ENCODE measurements around the gene GDA. TPM values are rescaled to one million over a fixed set of nuclear protein-coding genes. Genes with fewer than 3 reads are reported as not detected.

GDA gene
- total RNA-seq, 1 experiment from 2014 or later, result 5.0 TPM

- TF ChIP-seq CTCF (IDR thresholded peaks at IDR 0.05) (no peak), POLR2AphosphoS5 (IDR thresholded peaks at IDR 0.05; ENCODE audit: low read depth, low read length) (no peak), SIN3A (IDR thresholded peaks at IDR 0.05; ENCODE audit: borderline replicate concordance, insufficient read depth, low read depth, low read length) (no peak), REST (IDR thresholded peaks at IDR 0.05; ENCODE audit: insufficient read depth in 1 of 2, low read depth in 2 of 2, low read length in 1 of 2) (no peak), TCF7L2 (IDR thresholded peaks at IDR 0.05; ENCODE audit: low read depth, low read length) (no peak)
- ChIA-PET POLR2A (no interaction called here), CTCF (no interaction called here)
- Histone ChIP-seq H3K27ac (ENCODE audit: low read length) (no peak overlapping the region), H3K27me3 (ENCODE audit: control insufficient read depth, insufficient read depth, low read length) (no peaks in the 10 kb centered on the region), H3K4me1 (ENCODE audit: control insufficient read depth, insufficient read depth, low read length) (0 out of 2 replicates have a peak, but pooled peaks cover 3% of the 10 kb centered on the region), H3K9me3 (ENCODE audit: control insufficient read depth, insufficient read depth, low read depth, low read length) (no peaks in the 10 kb centered on the region), H3K4me3 (ENCODE audit: low read depth in 2 of 2, low read length in 2 of 2) (no peak overlapping the region), H3K36me3 (ENCODE audit: control insufficient read depth, insufficient read depth, low read length) (no peaks in the 10 kb centered on the region)
- ATAC-seq (no peak), DNase-seq (ENCODE audit: low read depth, low spot score) (no peak)
- in situ Hi-C loops (cut with HindIII; ENCODE audit: low pct_unique_long_range_greater_than_20kb, low sequenced_read_pairs), result no loop called here
- intact Hi-C loops (cut with micrococcal nuclease; ENCODE audit: unreplicated experiment), result no loop called here
- BruUV-seq (replicated peaks), result no TSS peak
These were observed 151.6 kb downstream of the GDA start for GRCh38 chr9:72300873-72301272.

Other genes with a start within 250 kb of the GDA start
- 21.1 TPM for gene ABHD17B, start 238.2 kb upstream of the GDA start, total RNA-seq (2021; ENCODE audit: unreplicated experiment)
- 8.0 TPM for gene C9orf85, start 237.8 kb upstream of the GDA start, total RNA-seq (2021; ENCODE audit: unreplicated experiment)
- not detected for gene C9orf57, start 88.8 kb upstream of the GDA start, total RNA-seq (2021; ENCODE audit: unreplicated experiment)
- 185 TPM for gene ZFAND5, start 215.8 kb downstream of the GDA start, total RNA-seq (2021; ENCODE audit: unreplicated experiment)